Measurements from ENCODE around the gene PDZD7. TPM values are rescaled to one million over a fixed set of nuclear protein-coding genes. Genes with fewer than 3 reads are reported as not detected.

The PDZD7 gene
- total and polyA plus RNA-seq, 8 donors: 0.20 to 2.4 (median 0.76) TPM; not detected in 4

DNA sequence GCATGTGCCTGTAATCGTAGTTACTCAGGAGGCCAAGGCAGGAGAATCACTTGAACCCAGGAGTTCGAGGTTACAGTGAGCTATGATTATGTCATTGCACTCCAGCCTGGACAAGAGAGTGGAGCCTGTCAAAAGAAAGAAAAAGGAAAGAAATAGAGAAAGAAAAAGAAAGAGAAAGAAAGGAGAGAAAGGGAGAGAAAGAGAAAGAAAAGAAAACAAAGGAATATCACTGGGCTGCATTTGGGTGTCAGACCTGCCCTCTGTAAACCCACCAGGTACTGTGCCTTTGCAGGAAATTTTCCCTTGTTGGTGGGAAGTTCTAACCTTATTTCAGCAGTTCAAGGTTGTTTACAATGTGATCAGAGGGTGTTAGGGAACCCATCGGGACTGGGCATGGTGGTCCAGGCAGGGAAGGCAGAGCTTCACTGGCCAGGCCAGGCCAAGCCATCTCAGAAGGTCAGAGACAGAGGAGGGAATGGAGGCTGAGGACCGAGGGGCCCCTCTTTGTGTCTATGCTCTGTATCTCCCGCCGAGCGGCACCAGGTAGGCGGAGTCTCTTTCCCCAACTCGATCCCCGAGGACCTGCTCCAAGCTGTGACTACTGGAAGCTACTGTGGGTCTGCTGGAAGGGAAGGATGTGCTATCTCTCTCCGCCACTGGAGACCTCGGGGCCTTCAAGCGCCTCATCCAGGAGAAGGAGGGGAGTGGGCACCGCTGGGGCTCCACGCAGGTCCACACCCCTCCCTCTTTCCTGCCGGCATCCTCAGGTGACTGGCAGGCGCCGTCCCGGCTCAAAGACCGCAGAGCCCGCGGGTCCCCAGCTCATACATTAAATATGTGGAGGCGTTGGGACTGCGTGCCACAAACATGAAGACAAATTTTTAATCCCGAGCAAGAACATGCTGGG, 15.7 kb upstream of the PDZD7 start:
- intact Hi-C loops (cut with DNase I; ENCODE audit: low total_unique reads): no loop called here
- Histone ChIP-seq H3K36me3 (no peaks in the 10 kb centered on the region), H3K4me3 (no peak overlapping the region), H3K4me1 (peaks cover 22 to 45% (median 42%) of the 10 kb centered on the region in 4 donors), H3K27ac (no peak overlapping the region), H3K27me3 (peaks cover 15 to 64% (median 44%) of the 10 kb centered on the region in 3 donors), H3K9me3 (no peaks in the 10 kb centered on the region)
- TF ChIP-seq, protein P1, sequence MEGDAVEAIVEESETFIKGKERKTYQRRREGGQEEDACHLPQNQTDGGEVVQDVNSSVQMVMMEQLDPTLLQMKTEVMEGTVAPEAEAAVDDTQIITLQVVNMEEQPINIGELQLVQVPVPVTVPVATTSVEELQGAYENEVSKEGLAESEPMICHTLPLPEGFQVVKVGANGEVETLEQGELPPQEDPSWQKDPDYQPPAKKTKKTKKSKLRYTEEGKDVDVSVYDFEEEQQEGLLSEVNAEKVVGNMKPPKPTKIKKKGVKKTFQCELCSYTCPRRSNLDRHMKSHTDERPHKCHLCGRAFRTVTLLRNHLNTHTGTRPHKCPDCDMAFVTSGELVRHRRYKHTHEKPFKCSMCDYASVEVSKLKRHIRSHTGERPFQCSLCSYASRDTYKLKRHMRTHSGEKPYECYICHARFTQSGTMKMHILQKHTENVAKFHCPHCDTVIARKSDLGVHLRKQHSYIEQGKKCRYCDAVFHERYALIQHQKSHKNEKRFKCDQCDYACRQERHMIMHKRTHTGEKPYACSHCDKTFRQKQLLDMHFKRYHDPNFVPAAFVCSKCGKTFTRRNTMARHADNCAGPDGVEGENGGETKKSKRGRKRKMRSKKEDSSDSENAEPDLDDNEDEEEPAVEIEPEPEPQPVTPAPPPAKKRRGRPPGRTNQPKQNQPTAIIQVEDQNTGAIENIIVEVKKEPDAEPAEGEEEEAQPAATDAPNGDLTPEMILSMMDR (IDR thresholded peaks at IDR 0.05): no peak
- TF ChIP-seq EP300 (IDR thresholded peaks at IDR 0.05) (no peak), POLR2AphosphoS5 (IDR thresholded peaks at IDR 0.05) (no peak), POLR2A (IDR thresholded peaks at IDR 0.05) (no peak)
- no peak for DNase-seq
- WGBS, 5 donors: 28 to 61% (median 35%) methylated on average over 14 to 25 of the region's 25 CpGs

DNA sequence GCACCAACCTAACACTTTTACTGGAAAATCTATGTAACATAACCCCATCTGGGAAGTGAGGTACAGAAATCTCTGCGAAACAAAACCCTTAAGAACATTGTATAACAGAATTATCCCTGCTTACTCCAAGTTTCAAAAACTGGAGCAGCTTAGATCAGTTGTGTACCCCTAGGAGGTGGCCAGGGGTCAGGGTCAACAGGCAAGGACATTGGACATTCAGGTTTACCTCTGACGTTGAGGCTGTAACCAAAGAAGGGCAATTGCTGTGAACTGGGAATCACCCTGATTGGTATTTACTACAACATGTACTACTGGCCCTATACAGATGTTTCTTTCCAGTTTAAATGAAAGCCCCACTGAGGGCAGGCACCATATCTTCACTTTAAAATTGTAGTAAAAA, 13.2 kb upstream of the PDZD7 start:
- DNase-seq: no peak
- H3K4me3 ChIP-seq: no peak overlapping the region
- peak overlapping the region in 1 of 5 donors; percentile 95 for H3K27ac ChIP-seq
- intact Hi-C loops (cut with DNase I; ENCODE audit: low total_unique reads): no loop called here
- peaks cover 12 to 43% (median 40%) of the 10 kb centered on the region in 4 donors for H3K4me1 ChIP-seq
- TF ChIP-seq POLR2AphosphoS5 (IDR thresholded peaks at IDR 0.05) (no peak), EP300 (IDR thresholded peaks at IDR 0.05) (no peak), POLR2A (IDR thresholded peaks at IDR 0.05) (no peak)
- TF ChIP-seq, protein P1 (IDR thresholded peaks at IDR 0.05): no peak
- WGBS, 5 donors: 81 to 92% (median 84%) methylated on average over 2 of the region's 2 CpGs
- H3K9me3 ChIP-seq: no peaks in the 10 kb centered on the region
- H3K27me3 ChIP-seq: peaks cover 14 to 40% (median 25%) of the 10 kb centered on the region in 3 donors
- H3K36me3 ChIP-seq: peaks cover 0 to 13% (median 11%) of the 10 kb centered on the region in 4 donors

DNA sequence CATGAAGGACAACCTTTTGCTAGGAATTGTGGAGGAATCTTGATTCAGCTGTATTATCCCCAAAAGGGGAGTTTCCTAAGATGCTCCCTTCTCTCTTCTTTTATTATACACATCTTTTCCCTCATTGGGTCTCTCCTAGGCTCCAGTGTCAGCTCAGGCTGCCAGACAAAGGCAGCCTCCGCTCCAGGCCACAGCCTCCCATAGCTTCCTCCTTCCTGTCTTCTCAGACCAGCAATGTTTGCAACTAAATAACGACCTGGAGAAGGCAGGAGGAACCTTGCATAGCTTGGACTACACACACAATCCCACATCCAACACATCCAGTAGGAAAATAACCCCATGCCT, 12.4 kb upstream of the PDZD7 start:
- 14 to 24% (median 15%) methylated on average over 2 of the region's 2 CpGs for WGBS, 5 donors
- TF ChIP-seq POLR2A (IDR thresholded peaks at IDR 0.05) (no peak), EP300 (IDR thresholded peaks at IDR 0.05) (no peak), POLR2AphosphoS5 (IDR thresholded peaks at IDR 0.05) (no peak)
- TF ChIP-seq, protein P1 (IDR thresholded peaks at IDR 0.05): no peak
- H3K36me3 ChIP-seq: peaks cover 2 to 21% (median 19%) of the 10 kb centered on the region in 4 donors
- H3K27ac ChIP-seq: peak overlapping the region; percentile 83 to 96 (median 92)
- H3K4me1 ChIP-seq: peaks cover 12 to 38% (median 33%) of the 10 kb centered on the region in 4 donors
- H3K9me3 ChIP-seq: no peaks in the 10 kb centered on the region
- peak in 1 of 2 donors; percentile 35 for DNase-seq
- intact Hi-C loops (cut with DNase I; ENCODE audit: low total_unique reads): no loop called here
- H3K27me3 ChIP-seq: peaks cover 8 to 32% (median 19%) of the 10 kb centered on the region in 3 donors
- peak overlapping the region; percentile 35 to 53 (median 40) for H3K4me3 ChIP-seq

- peak; percentile 98 to 99 for DNase-seq
- 2 to 4% (median 3%) methylated on average over 33 to 40 of the region's 40 CpGs for WGBS, 5 donors
- intact Hi-C loops (cut with DNase I; ENCODE audit: low total_unique reads): no loop called here
Observed at GRCh38 chr10:101042667-101043362, 11.9 kb upstream of the PDZD7 start.

More at GRCh38 chr10:101042667-101043362, 11.9 kb upstream of the PDZD7 start:
- peaks cover 12 to 32% (median 28%) of the 10 kb centered on the region in 4 donors for H3K4me1 ChIP-seq
- TF ChIP-seq EP300 (IDR thresholded peaks at IDR 0.05) (no peak), POLR2A (IDR thresholded peaks at IDR 0.05) (no peak), POLR2AphosphoS5 (IDR thresholded peaks at IDR 0.05) (peak; percentile 10 to 90 (median 65))
- TF ChIP-seq, protein P1 (IDR thresholded peaks at IDR 0.05): peak in 1 of 7 experiments; percentile 21
- H3K36me3 ChIP-seq: peaks cover 7 to 26% (median 24%) of the 10 kb centered on the region in 4 donors
- H3K27ac ChIP-seq: peak overlapping the region; percentile 83 to 96 (median 92)
- H3K9me3 ChIP-seq: no peaks in the 10 kb centered on the region
- H3K27me3 ChIP-seq: peaks cover 3 to 27% (median 14%) of the 10 kb centered on the region in 3 donors
- peak overlapping the region; percentile 35 to 53 (median 40) for H3K4me3 ChIP-seq

Measured in stomach (tissue), 9 donors.